Tibial nerve (tissue), 4 donors: ENCODE data around the gene STAM2.
"Not testable (repeated sequence)": the region's sequence is repeated elsewhere in the genome, so short reads cannot be mapped to it uniquely, and the experiment has no call there.

Experiments used
- EP300 ChIP-seq, 2 donors: sonication (generic); formaldehyde crosslinking; IDR thresholded peaks; one replicate each; pipeline ENCODE4 v1.6.1; 2017; ENCODE audit warnings: antibody characterized with exemption in 2 of 2, mild to moderate bottlenecking in 1 of 2
- TF ChIP-seq, protein P1 (sequence below), 5 experiments: fragments of 200-600 bp in 3 of 5; fragments of 450-650 bp in 2 of 5; sonication (generic) in 3 of 5; IDR thresholded peaks; one replicate each; pipeline ENCODE4 v1.5.1; 2016 to 2019; ENCODE audit warnings: antibody characterized with exemption in 5 of 5, mild to moderate bottlenecking in 3 of 5, moderate library complexity in 2 of 5

DNA sequence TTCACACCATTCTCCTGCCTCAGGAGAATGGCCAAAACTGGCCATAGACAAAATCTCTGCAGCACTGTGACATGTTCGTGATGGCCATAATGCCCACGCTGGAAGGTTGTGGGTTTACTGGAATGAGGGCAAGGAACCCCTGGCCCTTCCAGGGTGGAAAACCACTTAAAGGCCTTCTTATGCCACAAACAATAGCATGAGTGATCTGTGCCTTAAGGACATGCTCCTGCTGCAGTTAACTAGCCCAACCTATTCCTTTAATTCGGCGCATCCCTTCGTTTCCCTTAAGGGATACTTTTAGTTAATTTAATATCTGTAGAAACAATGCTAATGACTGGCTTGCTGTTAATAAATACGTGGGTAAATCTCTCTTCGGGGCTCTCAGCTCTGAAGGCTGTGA is 2.1 kb upstream of the STAM2 start:
- TF ChIP-seq, protein P1, sequence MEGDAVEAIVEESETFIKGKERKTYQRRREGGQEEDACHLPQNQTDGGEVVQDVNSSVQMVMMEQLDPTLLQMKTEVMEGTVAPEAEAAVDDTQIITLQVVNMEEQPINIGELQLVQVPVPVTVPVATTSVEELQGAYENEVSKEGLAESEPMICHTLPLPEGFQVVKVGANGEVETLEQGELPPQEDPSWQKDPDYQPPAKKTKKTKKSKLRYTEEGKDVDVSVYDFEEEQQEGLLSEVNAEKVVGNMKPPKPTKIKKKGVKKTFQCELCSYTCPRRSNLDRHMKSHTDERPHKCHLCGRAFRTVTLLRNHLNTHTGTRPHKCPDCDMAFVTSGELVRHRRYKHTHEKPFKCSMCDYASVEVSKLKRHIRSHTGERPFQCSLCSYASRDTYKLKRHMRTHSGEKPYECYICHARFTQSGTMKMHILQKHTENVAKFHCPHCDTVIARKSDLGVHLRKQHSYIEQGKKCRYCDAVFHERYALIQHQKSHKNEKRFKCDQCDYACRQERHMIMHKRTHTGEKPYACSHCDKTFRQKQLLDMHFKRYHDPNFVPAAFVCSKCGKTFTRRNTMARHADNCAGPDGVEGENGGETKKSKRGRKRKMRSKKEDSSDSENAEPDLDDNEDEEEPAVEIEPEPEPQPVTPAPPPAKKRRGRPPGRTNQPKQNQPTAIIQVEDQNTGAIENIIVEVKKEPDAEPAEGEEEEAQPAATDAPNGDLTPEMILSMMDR (IDR thresholded peaks at IDR 0.05): not testable (repeated sequence)
- not testable (repeated sequence) for TF ChIP-seq EP300 (IDR thresholded peaks at IDR 0.05)
